ENCODE results near the gene MPP4.
"Not testable (repeated sequence)": the region's sequence is repeated elsewhere in the genome, so short reads cannot be mapped to it uniquely, and the experiment has no call there.

MPP4 gene

GRCh38 chr2:201675454-201675853 is 23.0 kb downstream of the MPP4 start:
- no peak for TF ChIP-seq CTCF (IDR thresholded peaks at IDR 0.05; ENCODE audit: borderline replicate concordance, insufficient read depth, low read depth, low read length)
- no peak overlapping the region for H3K4me3 ChIP-seq (ENCODE audit: low read depth, low read length)

GRCh38 chr2:201674794-201675193 is 23.6 kb downstream of the MPP4 start:
- TF ChIP-seq CTCF (IDR thresholded peaks at IDR 0.05; ENCODE audit: borderline replicate concordance, insufficient read depth, low read depth, low read length), result no peak
- H3K4me3 ChIP-seq (ENCODE audit: low read depth, low read length), result no peak overlapping the region

GRCh38 chr2:201674298-201674697 is 24.1 kb downstream of the MPP4 start:
- TF ChIP-seq CTCF (IDR thresholded peaks at IDR 0.05; ENCODE audit: borderline replicate concordance, insufficient read depth, low read depth, low read length), result no peak
- no peak overlapping the region for H3K4me3 ChIP-seq (ENCODE audit: low read depth, low read length)

- no peak overlapping the region for H3K4me3 ChIP-seq (ENCODE audit: low read depth, low read length)
- no peak for TF ChIP-seq CTCF (IDR thresholded peaks at IDR 0.05; ENCODE audit: borderline replicate concordance, insufficient read depth, low read depth, low read length)
Observed at GRCh38 chr2:201673546-201673945, 24.9 kb downstream of the MPP4 start.

GRCh38 chr2:201671205-201671604 is 27.2 kb downstream of the MPP4 start:
- H3K4me3 ChIP-seq (ENCODE audit: low read depth, low read length), result not testable (repeated sequence)

- no peak overlapping the region for H3K4me3 ChIP-seq (ENCODE audit: low read depth, low read length)
- TF ChIP-seq CTCF (IDR thresholded peaks at IDR 0.05; ENCODE audit: borderline replicate concordance, insufficient read depth, low read depth, low read length), result no peak
Observed at GRCh38 chr2:201669865-201670264, 28.6 kb downstream of the MPP4 start.

- no peak for TF ChIP-seq CTCF (IDR thresholded peaks at IDR 0.05; ENCODE audit: borderline replicate concordance, insufficient read depth, low read depth, low read length)
Observed at GRCh38 chr2:201668402-201668910, 30.0 kb downstream of the MPP4 start.

GRCh38 chr2:201664334-201664733 is 34.1 kb downstream of the MPP4 start:
- no peak for TF ChIP-seq CTCF (IDR thresholded peaks at IDR 0.05; ENCODE audit: borderline replicate concordance, insufficient read depth, low read depth, low read length)
- no peak overlapping the region for H3K4me3 ChIP-seq (ENCODE audit: low read depth, low read length)

More at GRCh38 chr2:201668402-201668910, 30.0 kb downstream of the MPP4 start:
- no peak overlapping the region for H3K4me3 ChIP-seq (ENCODE audit: low read depth, low read length)
